Measurements from ENCODE around the gene SPC25. TPM values are rescaled to one million over a fixed set of nuclear protein-coding genes. Genes with fewer than 3 reads are reported as not detected.

The SPC25 gene
- total and polyA plus RNA-seq, 2 of the 13 experiments (the other 11 are each of a cell fraction or from before 2014, with no cell fraction given): 11.3 to 26.5 TPM

DNA sequence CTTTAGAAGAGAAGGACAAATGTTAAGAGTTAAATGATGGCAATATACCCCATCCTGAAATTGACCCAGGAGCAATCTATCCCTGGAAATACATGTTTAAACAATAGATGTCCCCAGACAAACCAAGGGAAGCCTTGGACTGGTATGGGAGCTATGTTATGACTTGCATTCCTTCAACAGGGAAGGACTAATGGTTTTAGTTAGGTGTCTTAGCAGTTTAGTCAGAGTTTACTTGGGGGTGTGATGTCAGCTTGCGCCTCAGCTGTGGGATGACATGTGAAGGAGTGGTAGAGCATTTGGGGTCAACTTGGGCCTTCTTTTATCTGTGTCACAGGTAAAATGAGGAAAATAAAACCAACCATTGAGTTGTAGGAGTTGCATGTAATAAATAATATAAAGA, 36.8 kb downstream of the SPC25 start:
- H4K20me1 ChIP-seq (ENCODE audit: insufficient read depth, low read length): no peaks in the 10 kb centered on the region
- BruUV-seq (replicated peaks): no TSS peak
- CTCF ChIA-PET (ENCODE audit: low intra/inter-chr PET ratio, low total read pairs): no interaction called here
- H3K9me3 ChIP-seq (ENCODE audit: low read length): no peaks in the 10 kb centered on the region
- no peak overlapping the region for H3K9ac ChIP-seq (ENCODE audit: insufficient read depth, low read depth, low read length)
- 97% methylated on average over 1 of the region's 1 CpG for WGBS (ENCODE audit: low lambda C conversion rate)
- FAIRE-seq: no peak
- H3K4me3 ChIP-seq (replicated peaks in 1 of 3; ENCODE audit: insufficient read depth in 1 of 3, low read depth in 2 of 3, low read length in 3 of 3): no peak overlapping the region
- no peak overlapping the region for H2AFZ ChIP-seq (ENCODE audit: low read length)
- intact Hi-C loops (cut with micrococcal nuclease; ENCODE audit: unreplicated experiment): no loop called here
- H3K4me1 ChIP-seq (ENCODE audit: insufficient read depth, low read length): peaks cover 33% of the 10 kb centered on the region
- H3K4me2 ChIP-seq (ENCODE audit: low read depth, low read length): no peak overlapping the region
- no peak overlapping the region for H3K27ac ChIP-seq (ENCODE audit: extremely low read length, insufficient read depth, low read length)
- DNase-seq (ENCODE audit: low spot score): no peak
- POLR2A ChIA-PET: no interaction called here
- H3K27me3 ChIP-seq (ENCODE audit: control insufficient read depth in 1 of 2, insufficient read depth in 2 of 2, low read length in 2 of 2): no peaks in the 10 kb centered on the region
- no peaks in the 10 kb centered on the region for H3K79me2 ChIP-seq (ENCODE audit: insufficient read depth, low read length)
- in situ Hi-C loops (cut with HindIII; ENCODE audit: extremely low pct_ligation_motif_present, low pct_unique_long_range_greater_than_20kb): no loop called here
- ATAC-seq: no peak
- peaks cover 0 to 1% of the 10 kb centered on the region in 2 experiments; a peak in 2 of 5 replicates for H3K36me3 ChIP-seq (replicated peaks in 1 of 2; ENCODE audit: control insufficient read depth in 1 of 2, insufficient read depth in 2 of 2, low read length in 2 of 2)
- no peak for TF ChIP-seq SRSF1 (optimal IDR thresholded peaks at IDR 0.05; ENCODE audit: low read depth, low read length)
- TF ChIP-seq ZNF367 (CRISPR knock-in tag; IDR thresholded peaks at IDR 0.05; ENCODE audit: borderline replicate concordance): no peak
- no peak for TF ChIP-seq MZF1 (CRISPR knock-in tag; IDR thresholded peaks at IDR 0.05; ENCODE audit: borderline replicate concordance)
- no peak for TF ChIP-seq EP300 (IDR thresholded peaks at IDR 0.05; ENCODE audit: low read depth in 2 of 2, low read length in 2 of 2)
- no peak for TF ChIP-seq EP300 (CRISPR knock-in tag; IDR thresholded peaks at IDR 0.05; ENCODE audit: borderline replicate concordance)
- TF ChIP-seq HOXA3 (CRISPR knock-in tag; IDR thresholded peaks at IDR 0.05): no peak

DNA sequence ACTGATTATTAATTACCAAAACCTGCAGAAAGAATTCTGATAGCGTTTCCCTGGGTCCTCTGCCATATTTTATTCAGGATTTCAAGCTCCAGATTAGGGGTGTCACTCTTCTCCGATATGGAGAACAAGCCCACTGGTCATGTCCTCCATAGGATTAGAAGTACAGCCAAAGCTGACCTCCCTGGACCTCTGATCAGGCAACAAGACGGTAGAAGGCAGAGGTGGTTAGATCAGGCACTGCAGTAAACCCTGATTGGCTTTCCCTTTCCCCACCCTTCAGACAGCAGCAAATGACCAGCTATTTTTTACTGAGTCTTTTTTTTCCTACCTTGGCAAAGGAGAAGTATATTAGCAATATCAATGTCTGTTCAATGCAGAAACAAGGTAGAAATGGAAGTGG, 37.7 kb downstream of the SPC25 start:
- no peak for TF ChIP-seq ZKSCAN1 (IDR thresholded peaks at IDR 0.05; ENCODE audit: low read length)
- TF ChIP-seq, protein P1, sequence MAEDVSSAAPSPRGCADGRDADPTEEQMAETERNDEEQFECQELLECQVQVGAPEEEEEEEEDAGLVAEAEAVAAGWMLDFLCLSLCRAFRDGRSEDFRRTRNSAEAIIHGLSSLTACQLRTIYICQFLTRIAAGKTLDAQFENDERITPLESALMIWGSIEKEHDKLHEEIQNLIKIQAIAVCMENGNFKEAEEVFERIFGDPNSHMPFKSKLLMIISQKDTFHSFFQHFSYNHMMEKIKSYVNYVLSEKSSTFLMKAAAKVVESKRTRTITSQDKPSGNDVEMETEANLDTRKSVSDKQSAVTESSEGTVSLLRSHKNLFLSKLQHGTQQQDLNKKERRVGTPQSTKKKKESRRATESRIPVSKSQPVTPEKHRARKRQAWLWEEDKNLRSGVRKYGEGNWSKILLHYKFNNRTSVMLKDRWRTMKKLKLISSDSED (CRISPR knock-in tag; IDR thresholded peaks at IDR 0.05): no peak
- WGBS (ENCODE audit: low lambda C conversion rate): 43% methylated on average over 3 of the region's 3 CpGs
- no peaks in the 10 kb centered on the region for H3K9me3 ChIP-seq (ENCODE audit: low read length)
- H3K79me2 ChIP-seq (ENCODE audit: insufficient read depth, low read length): no peaks in the 10 kb centered on the region
- no TSS peak for BruUV-seq (replicated peaks)
- H3K9ac ChIP-seq (ENCODE audit: insufficient read depth, low read depth, low read length): no peak overlapping the region
- no peaks in the 10 kb centered on the region for H3K27me3 ChIP-seq (ENCODE audit: control insufficient read depth in 1 of 2, insufficient read depth in 2 of 2, low read length in 2 of 2)
- H3K36me3 ChIP-seq (replicated peaks in 1 of 2; ENCODE audit: control insufficient read depth in 1 of 2, insufficient read depth in 2 of 2, low read length in 2 of 2): peaks cover 0 to 1% of the 10 kb centered on the region in 2 experiments; a peak in 2 of 5 replicates
- FAIRE-seq (no peak), ATAC-seq (no peak), DNase-seq (ENCODE audit: low spot score) (no peak)
- ChIA-PET CTCF (ENCODE audit: low intra/inter-chr PET ratio, low total read pairs) (no interaction called here), POLR2A (no interaction called here)
- H4K20me1 ChIP-seq (ENCODE audit: insufficient read depth, low read length): no peaks in the 10 kb centered on the region
- H3K27ac ChIP-seq (ENCODE audit: extremely low read length, insufficient read depth, low read length): no peak overlapping the region
- peaks cover 23% of the 10 kb centered on the region for H3K4me1 ChIP-seq (ENCODE audit: insufficient read depth, low read length)
- no peak overlapping the region for H3K4me3 ChIP-seq (replicated peaks in 1 of 3; ENCODE audit: insufficient read depth in 1 of 3, low read depth in 2 of 3, low read length in 3 of 3)
- H3K4me2 ChIP-seq (ENCODE audit: low read depth, low read length): no peak overlapping the region
- intact Hi-C loops (cut with micrococcal nuclease; ENCODE audit: unreplicated experiment): no loop called here
- in situ Hi-C loops (cut with HindIII; ENCODE audit: extremely low pct_ligation_motif_present, low pct_unique_long_range_greater_than_20kb): no loop called here
- no peak overlapping the region for H2AFZ ChIP-seq (ENCODE audit: low read length)

All from HepG2 (cell line).